ENCODE data around the gene PLEKHA5. TPM values are rescaled to one million over a fixed set of nuclear protein-coding genes. Genes with fewer than 3 reads are reported as not detected.

Gene PLEKHA5
- total RNA-seq, 4 donors from 2014 or later, result 31.0 to 41.7 (median 34.1) TPM

DNA sequence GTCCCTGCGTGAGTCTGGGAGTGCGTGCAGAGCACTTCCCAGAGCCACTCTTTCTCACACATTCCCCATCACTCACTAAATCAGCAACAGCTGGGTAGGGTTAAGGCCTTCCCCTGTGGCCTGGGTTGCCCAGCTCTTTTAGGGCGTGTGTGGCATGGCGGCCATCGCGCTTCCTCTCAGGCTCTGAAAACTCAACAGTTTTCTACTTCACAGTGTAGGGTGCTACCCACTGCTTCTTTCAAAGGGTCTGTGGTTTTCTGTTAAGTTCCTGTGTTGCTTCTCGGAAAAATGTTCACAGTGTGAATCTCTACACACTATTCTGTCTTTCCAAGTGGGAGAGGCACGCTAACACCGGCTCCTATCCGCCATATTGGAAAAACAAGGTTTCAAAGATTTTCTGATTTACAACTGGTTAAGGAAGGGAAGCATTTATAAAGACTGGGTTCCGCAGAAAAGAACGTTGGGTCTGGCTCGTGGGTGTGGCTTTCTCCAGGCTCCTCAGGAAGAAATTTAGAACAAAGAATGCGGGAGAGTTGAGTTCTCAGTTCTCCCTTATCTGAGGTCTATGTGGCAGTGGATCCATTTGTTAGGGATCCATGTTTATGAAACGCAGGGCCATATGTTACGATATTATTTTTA is 274.8 kb downstream of the PLEKHA5 start:
- H3K4me3 ChIP-seq (ENCODE audit: low read depth, poor library complexity, severe bottlenecking), result no peak overlapping the region
- no peak for DNase-seq (ENCODE audit: low spot score in 2 of 2)
- intact Hi-C loops (cut with DNase I; ENCODE audit: low total_unique reads), result no loop called here
- 92 to 93% methylated on average over 16 of the region's 16 CpGs for WGBS, 2 donors
- TF ChIP-seq POLR2A (IDR thresholded peaks at IDR 0.05), result no peak
- TF ChIP-seq, protein P1, sequence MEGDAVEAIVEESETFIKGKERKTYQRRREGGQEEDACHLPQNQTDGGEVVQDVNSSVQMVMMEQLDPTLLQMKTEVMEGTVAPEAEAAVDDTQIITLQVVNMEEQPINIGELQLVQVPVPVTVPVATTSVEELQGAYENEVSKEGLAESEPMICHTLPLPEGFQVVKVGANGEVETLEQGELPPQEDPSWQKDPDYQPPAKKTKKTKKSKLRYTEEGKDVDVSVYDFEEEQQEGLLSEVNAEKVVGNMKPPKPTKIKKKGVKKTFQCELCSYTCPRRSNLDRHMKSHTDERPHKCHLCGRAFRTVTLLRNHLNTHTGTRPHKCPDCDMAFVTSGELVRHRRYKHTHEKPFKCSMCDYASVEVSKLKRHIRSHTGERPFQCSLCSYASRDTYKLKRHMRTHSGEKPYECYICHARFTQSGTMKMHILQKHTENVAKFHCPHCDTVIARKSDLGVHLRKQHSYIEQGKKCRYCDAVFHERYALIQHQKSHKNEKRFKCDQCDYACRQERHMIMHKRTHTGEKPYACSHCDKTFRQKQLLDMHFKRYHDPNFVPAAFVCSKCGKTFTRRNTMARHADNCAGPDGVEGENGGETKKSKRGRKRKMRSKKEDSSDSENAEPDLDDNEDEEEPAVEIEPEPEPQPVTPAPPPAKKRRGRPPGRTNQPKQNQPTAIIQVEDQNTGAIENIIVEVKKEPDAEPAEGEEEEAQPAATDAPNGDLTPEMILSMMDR (IDR thresholded peaks at IDR 0.05), result no peak

DNA sequence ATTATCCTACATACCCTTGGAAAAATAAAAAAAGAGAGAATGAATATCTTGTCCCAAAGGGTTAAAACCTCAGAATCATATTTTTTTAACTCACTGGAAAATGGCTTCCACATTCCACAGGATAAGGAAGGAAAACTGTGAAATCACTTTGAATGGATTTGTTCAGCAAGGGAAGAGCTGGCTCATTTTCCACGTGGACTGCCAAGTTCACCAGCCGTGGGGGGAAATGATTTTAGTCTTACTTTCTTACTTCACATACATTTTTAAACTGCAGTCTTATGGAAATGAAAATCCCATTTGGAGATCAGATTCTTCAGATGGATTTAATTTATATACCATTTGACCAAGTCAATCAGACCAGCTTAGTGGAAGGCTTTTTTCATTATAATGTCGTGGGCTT is 279.8 kb downstream of the PLEKHA5 start:
- TF ChIP-seq, protein P1 (IDR thresholded peaks at IDR 0.05), result no peak
- no peak for TF ChIP-seq POLR2A (IDR thresholded peaks at IDR 0.05)
- no peak for DNase-seq (ENCODE audit: low spot score in 2 of 2)
- intact Hi-C loops (cut with DNase I; ENCODE audit: low total_unique reads), result no loop called here
- no peak overlapping the region for H3K4me3 ChIP-seq (ENCODE audit: low read depth, poor library complexity, severe bottlenecking)
- WGBS, 2 donors, result 4 to 9% methylated on average over 3 of the region's 3 CpGs

DNA sequence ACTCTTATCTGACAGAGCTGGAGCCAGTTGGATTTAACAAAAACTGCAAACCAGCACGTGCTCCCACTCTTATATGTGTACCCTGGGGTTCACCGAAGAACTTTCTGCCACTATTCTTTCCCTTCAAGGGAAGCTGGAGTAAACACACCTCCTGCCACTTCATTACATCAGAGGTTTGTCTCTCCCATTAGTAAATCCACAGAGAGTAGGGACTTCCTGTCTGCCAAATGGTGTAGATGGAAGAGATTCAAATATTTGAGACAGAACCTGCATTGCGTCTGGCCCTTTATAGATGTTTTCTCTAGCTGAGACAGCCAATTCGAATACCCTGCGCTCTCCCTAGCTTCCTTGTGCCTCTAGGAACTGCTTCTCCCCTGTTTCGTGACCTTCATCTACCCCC is 280.7 kb downstream of the PLEKHA5 start:
- DNase-seq (ENCODE audit: low spot score in 2 of 2), result no peak
- 34 to 37% methylated on average over 6 of the region's 6 CpGs for WGBS, 2 donors

DNA sequence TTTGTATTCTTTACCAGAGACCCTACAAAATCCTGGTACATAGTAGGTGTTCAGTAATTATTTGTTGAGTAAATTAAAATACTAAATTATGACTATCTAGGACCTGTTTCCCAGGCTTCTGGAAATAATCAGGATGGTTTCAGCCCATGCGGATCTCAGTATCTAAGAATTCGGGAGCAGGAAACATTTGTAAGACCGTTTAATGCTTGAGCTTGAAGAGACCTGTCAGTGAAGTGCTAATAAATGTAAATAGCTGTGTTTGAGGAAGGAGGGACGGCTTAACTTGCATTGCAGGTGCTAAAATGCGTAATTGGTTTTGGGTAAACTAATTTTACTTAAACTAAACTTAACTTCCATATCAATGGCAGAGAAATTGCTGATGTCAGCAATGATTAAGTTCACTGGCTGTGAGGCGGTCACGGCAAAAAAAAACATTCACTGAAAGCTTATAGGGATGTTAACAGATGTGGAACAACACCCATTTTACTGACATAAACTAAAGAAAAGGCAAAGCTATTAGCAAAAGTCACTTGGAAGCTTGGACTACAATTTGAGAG is 281.2 kb downstream of the PLEKHA5 start:
- 41 to 49% methylated on average over 7 of the region's 7 CpGs for WGBS, 2 donors
- TF ChIP-seq, protein P1 (IDR thresholded peaks at IDR 0.05), result no peak
- no peak for TF ChIP-seq POLR2A (IDR thresholded peaks at IDR 0.05)
- intact Hi-C loops (cut with DNase I; ENCODE audit: low total_unique reads), result no loop called here
- no peak for DNase-seq (ENCODE audit: low spot score in 2 of 2)
- no peak overlapping the region for H3K4me3 ChIP-seq (ENCODE audit: low read depth, poor library complexity, severe bottlenecking)

More for the DNA sequence above, 280.7 kb downstream of the PLEKHA5 start:
- no peak overlapping the region for H3K4me3 ChIP-seq (ENCODE audit: low read depth, poor library complexity, severe bottlenecking)
- TF ChIP-seq POLR2A (IDR thresholded peaks at IDR 0.05), result no peak
- TF ChIP-seq, protein P1 (IDR thresholded peaks at IDR 0.05), result no peak
- intact Hi-C loops (cut with DNase I; ENCODE audit: low total_unique reads), result no loop called here

DNA sequence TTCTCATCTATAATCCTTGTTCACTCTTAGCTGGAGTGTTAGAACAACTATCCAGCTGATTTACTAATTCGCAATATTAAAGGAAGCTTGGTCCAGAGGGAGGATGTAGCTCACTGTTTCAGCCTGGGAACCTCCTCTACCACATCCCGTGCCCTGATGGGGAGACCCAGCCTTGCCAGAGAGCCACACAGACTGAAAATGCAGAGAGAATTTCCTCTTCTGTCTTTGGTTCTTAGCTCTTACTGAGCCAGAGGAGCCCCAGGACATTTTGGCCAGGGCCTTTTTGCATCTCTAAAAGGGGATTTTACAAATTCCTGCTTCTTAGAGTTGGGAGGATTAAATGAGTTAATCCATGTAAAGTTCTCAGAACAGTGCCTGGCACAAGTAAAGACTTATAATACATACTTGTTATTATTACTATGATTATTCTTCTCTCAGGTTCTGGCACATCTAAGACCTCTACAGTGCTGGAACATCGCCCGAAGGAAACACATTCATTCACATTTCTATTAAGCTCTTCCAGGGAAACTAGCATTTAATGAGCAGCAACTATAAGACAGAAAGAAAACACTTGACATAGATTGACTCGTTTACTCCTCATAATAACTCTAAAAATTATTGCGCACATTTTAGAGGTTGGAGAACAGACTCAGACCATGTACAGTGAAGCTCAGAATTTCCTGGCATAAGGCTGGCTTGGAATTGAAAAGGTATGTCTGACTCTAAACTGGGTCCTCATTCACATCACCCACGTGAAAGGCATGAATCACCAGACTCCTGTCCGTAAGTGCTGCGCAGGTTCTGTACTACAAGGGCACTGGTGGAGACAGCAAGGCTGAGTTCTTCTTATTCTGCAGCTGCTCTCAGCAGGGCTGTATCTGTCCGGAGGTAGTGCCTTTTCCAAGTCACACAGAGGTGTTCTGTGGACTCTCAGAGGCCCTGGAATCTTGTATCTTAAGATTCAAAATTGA is 282.0 kb downstream of the PLEKHA5 start:
- no peak overlapping the region for H3K4me3 ChIP-seq (ENCODE audit: low read depth, poor library complexity, severe bottlenecking)
- WGBS, 2 donors, result 49 to 57% methylated on average over 10 of the region's 10 CpGs
- DNase-seq (ENCODE audit: low spot score in 2 of 2), result peak in 1 of 2 donors; percentile 65
- TF ChIP-seq, protein P1 (IDR thresholded peaks at IDR 0.05), result no peak
- TF ChIP-seq POLR2A (IDR thresholded peaks at IDR 0.05), result no peak
- intact Hi-C loops (cut with DNase I; ENCODE audit: low total_unique reads), result no loop called here

All from lower leg skin (tissue), 4 donors.